ENCODE results near the gene CHCHD6.
A peak's percentile ranks its signal among the peaks of the same experiment; 100 is the strongest.

GRCh38 chr3:126703512-126704493 is at the start of gene CHCHD6:
- TF ChIP-seq REST (IDR thresholded peaks at IDR 0.05; ENCODE audit: insufficient read depth in 1 of 2, low read depth in 2 of 2, low read length in 2 of 2) (no peak), POLR2AphosphoS5 (IDR thresholded peaks at IDR 0.05; ENCODE audit: low read depth, low read length) (no peak), SIN3A (IDR thresholded peaks at IDR 0.05; ENCODE audit: borderline replicate concordance, insufficient read depth, low read length) (0 out of 2 replicates have a peak, but pooled peaks have one; percentile 25), TAF1 (IDR thresholded peaks at IDR 0.05; ENCODE audit: borderline replicate concordance, insufficient read depth, low read length) (no peak), FOXP2 (optimal IDR thresholded peaks at IDR 0.05; ENCODE audit: borderline replicate concordance, extremely low read depth, extremely low read length, insufficient read depth) (no peak)
